Dendritic cell treated with granulocyte-macrophage colony-stimulating factor and Interleukin-4, amounts not matched to agents 40 ng/mL and 50 ng/mL, for 4 days (primary cell): ENCODE data around the gene PRKCH.

Experiments used
- H3K27ac Mint-ChIP-seq: one replicate; pipeline ENCODE4 v1.8.0; 2022; ENCODE audit warnings: mild to moderate bottlenecking, mixed read lengths
- H3K27me3 Mint-ChIP-seq: one replicate; pipeline ENCODE4 v1.8.0; 2022; ENCODE audit warnings: mild to moderate bottlenecking, mixed read lengths
- H3K36me3 Mint-ChIP-seq: one replicate; pipeline ENCODE4 v1.8.0; 2022; ENCODE audit warnings: low read depth, mixed read lengths
- H3K4me1 Mint-ChIP-seq: one replicate; pipeline ENCODE4 v1.8.0; 2022; ENCODE audit warnings: low read depth, mixed read lengths
- H3K4me3 Mint-ChIP-seq: one replicate; pipeline ENCODE4 v1.8.0; 2022; ENCODE audit warnings: mild to moderate bottlenecking, moderate library complexity, mixed read lengths
- H3K9me3 Mint-ChIP-seq: one replicate; pipeline ENCODE4 v1.8.0; 2022; ENCODE audit warnings: mixed read lengths
- intact Hi-C: fragments of 100-400 bp; cut with micrococcal nuclease; formaldehyde crosslinking; loops from one replicate; pipeline ENCODE4 v1.15.0; 2022

Gene PRKCH

DNA sequence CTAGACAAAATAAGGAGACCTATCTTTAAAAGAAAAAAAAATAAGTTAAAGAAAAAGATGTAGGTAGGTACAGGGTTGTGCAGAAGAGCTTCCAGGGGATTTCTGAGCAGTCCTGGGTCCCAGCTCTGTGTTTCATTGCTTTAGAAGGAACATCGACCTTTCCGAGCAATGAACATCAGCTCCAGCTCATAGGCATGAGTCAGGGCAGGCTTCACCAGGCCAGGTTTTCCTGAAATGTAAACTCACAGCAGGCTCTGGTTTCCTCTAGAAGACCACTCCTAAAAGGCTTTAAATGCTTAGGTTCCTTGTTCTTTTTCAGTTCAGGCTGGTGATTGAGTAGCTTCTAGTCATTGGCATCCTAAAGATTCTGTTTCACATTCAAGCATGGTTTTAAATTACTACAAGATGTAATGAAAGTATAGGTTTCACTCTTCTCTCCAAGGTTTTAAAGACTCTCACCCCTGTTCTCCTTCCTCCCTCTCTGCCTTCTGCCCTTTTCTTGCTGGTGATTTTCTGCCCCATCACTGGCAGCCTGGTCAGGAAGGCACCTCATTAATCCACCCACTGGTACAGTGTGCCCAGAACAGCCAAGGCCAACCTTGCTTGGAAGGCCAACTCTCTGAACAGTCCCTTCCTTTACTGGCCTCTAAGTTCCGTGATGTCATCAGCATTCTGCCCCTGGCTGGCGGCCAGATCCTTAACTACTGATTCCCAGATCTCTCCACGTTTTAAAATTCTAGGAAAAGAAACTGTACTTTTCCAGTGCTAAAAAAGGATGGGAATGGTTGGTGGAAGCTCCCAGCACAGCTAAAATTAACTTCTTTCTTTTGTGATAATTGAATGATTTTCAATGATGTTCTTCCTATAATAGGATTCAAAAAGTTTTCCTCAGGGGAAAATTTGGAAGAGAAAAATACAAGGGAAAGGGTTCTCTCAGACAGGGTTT lies 264.5 kb downstream of the PRKCH start:
- Mint-ChIP-seq H3K4me1 (peaks cover 42% of the 10 kb centered on the region), H3K27me3 (no peaks in the 10 kb centered on the region), H3K9me3 (no peaks in the 10 kb centered on the region), H3K4me3 (no peak overlapping the region), H3K36me3 (no peaks in the 10 kb centered on the region), H3K27ac (peak overlapping the region; percentile 37)
- intact Hi-C loops = no loop called here

DNA sequence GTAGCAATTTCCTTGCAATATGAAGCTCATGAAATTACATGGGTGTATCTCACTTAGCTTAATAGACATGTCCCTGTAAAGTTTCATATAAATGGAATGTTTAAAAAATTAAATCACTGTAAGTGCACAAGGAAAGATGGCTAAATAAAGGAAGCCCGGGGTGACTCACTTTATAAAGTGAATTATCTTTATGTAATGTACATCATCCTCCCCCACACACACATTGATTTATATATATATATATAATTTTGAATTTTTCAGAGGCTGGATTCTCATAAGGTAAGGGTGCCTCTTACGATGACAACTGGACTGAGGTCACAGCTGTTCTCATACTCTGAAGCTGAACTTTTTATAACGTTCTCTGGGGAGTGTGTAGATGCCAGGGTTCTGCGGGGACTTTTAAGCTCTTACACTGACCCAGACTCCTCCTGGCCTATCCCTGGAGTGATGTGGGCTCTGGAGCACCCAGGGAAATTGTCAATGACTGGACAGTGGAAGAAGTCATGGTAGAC lies 265.2 kb downstream of the PRKCH start:
- no peak overlapping the region for H3K4me3 Mint-ChIP-seq
- H3K36me3 Mint-ChIP-seq = no peaks in the 10 kb centered on the region
- H3K27ac Mint-ChIP-seq = no peak overlapping the region
- no peaks in the 10 kb centered on the region for H3K27me3 Mint-ChIP-seq
- no peaks in the 10 kb centered on the region for H3K9me3 Mint-ChIP-seq
- intact Hi-C loops = no loop called here
- peaks cover 41% of the 10 kb centered on the region for H3K4me1 Mint-ChIP-seq

DNA sequence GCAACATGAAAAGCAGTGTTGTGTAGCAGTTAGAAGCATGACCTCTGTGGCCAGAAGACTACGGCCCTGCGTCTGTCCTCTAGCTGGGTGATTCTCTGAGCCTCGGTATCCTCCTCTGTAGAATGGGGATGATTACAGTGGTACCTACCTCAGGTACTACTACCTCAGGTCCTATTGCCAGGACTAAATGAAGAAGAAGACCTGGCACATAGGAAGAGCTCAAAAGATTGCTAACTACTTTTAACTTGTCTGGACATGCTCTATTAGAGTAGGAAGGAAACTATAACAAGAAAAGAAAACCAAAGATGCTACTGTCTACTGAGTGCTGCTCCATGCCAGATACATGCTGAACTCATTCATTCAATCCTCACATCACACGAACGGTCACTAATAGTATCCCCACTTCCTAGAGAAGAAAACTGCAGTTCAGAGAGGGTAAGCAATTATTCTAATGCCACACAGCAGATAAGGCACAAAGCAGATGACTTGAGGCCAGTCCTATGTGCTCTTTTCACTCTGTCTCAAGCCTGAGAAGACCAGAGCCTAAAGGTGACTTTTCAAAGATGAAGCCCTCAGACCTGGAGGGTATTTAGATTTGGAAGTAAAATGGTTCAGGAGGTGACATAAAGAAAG lies 265.8 kb downstream of the PRKCH start:
- no peaks in the 10 kb centered on the region for H3K27me3 Mint-ChIP-seq
- H3K27ac Mint-ChIP-seq = peak overlapping the region; percentile 42
- H3K9me3 Mint-ChIP-seq = no peaks in the 10 kb centered on the region
- intact Hi-C loops = no loop called here
- H3K4me3 Mint-ChIP-seq = no peak overlapping the region
- no peaks in the 10 kb centered on the region for H3K36me3 Mint-ChIP-seq
- peaks cover 41% of the 10 kb centered on the region for H3K4me1 Mint-ChIP-seq

DNA sequence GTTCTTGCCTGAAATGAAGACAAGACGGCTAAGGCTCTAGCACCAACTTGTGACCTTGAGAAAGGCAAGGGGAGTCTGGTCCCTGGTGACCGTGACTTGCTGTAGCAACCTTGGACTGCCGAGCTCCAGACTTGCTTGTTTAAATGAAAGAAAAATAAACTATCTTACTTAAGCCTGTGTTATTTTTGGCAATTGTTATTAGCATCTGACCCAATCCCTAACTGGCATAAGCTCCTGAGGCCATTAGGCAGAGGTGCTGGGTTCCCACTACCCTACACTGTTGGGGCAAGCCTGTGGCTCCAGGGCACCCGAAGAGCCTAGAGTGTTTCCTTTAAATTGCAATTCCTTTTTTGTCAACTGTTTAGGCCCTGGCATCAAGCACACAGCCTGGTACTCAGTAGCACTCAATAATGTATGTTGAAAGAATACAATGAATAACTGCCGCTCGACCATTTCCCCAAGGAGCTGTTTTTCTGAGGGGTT lies 267.1 kb downstream of the PRKCH start:
- intact Hi-C loops = no loop called here
- no peaks in the 10 kb centered on the region for H3K27me3 Mint-ChIP-seq
- peaks cover 43% of the 10 kb centered on the region for H3K4me1 Mint-ChIP-seq
- peak overlapping the region; percentile 42 for H3K27ac Mint-ChIP-seq
- H3K4me3 Mint-ChIP-seq = no peak overlapping the region
- H3K9me3 Mint-ChIP-seq = no peaks in the 10 kb centered on the region
- H3K36me3 Mint-ChIP-seq = no peaks in the 10 kb centered on the region

DNA sequence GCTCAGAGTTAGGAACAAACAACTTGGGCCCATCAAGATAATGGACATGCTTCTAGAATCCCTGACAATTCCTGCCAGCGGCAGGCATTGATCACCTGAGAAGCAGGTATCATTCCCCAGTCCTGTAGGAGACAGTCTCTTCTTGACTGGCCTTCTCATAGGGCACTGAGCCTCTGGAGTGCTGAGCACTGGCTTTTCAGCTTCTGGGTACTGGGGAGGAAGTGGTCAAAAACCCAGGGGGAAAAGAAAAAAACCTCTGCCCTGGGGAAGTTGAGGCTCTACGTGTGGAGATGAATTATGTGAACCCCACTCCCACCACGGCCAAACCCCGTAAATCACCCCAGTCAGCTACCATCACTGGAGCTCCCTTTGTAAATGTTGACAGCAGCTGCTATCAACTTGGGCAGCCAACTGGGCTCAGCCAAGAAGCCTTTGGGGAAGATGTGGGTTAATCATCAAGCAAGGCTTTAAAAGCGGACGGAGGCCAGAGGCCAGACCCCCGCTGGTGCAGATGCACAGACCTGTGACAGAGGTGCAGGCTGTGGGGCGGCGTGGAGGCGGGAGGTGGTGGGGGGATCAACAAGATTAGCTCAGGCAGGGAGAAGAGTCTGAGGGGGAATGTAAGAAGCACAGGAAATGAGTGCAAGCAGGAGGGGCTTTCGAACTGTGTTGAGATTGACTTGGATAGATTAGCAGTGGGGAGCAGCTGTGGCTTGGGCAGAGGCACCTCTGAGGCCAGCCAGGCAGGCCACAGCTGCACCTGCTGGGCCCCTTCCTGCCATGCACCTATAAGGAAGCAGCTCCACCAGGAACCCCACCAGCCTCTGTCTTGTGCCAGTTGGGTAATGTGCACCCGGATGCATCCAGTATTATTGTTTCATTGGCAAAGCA lies 268.6 kb downstream of the PRKCH start:
- intact Hi-C loops = no loop called here
- Mint-ChIP-seq H3K27ac (peak overlapping the region; percentile 5), H3K4me1 (peaks cover 58% of the 10 kb centered on the region), H3K9me3 (no peaks in the 10 kb centered on the region), H3K36me3 (no peaks in the 10 kb centered on the region), H3K4me3 (no peak overlapping the region), H3K27me3 (no peaks in the 10 kb centered on the region)

DNA sequence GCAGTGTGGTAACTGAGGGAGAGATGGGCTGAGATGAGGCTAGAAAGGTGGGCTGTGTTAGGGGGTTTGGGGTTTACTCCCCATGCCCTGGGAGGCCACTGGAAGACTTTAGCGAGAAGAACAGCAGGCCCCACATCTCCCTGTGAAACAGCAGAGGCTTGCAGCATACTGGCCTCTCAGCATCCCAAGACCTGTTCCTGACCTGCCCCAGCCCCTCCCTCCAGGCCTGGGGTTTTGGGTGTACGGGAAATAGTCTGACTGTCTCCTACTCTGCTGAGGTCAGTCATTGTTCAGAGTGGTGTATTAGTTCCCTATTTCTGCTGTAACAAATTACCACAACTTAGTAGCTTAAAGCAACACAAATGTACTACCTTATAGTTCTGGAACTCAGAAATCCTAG lies 270.5 kb downstream of the PRKCH start:
- Mint-ChIP-seq H3K36me3 (no peaks in the 10 kb centered on the region), H3K27ac (peak overlapping the region; percentile 61), H3K27me3 (no peaks in the 10 kb centered on the region), H3K4me3 (no peak overlapping the region), H3K9me3 (no peaks in the 10 kb centered on the region), H3K4me1 (peaks cover 66% of the 10 kb centered on the region)
- intact Hi-C loops = no loop called here

DNA sequence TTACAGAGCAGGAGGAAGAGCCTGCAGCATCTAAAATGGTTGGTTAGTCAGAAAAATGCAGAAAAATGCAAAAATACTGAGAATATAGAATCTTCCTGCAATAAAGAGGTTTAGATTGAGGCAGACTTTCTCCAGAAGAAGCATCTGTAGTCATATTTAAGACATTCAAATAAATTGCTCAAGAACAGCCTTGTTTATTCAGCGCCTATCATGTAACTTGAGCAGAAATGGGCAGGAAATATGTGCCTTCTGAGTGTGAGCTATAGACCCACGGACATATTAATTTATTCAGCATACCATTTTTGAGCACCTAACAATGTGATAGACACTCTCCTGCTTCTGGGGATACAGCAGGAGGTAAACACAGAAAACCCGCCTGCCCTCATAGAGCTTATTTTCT lies 272.0 kb downstream of the PRKCH start:
- intact Hi-C loops = no loop called here
- peaks cover 65% of the 10 kb centered on the region for H3K4me1 Mint-ChIP-seq
- H3K9me3 Mint-ChIP-seq = no peaks in the 10 kb centered on the region
- no peaks in the 10 kb centered on the region for H3K27me3 Mint-ChIP-seq
- peak overlapping the region; percentile 89 for H3K27ac Mint-ChIP-seq
- H3K36me3 Mint-ChIP-seq = no peaks in the 10 kb centered on the region
- no peak overlapping the region for H3K4me3 Mint-ChIP-seq

DNA sequence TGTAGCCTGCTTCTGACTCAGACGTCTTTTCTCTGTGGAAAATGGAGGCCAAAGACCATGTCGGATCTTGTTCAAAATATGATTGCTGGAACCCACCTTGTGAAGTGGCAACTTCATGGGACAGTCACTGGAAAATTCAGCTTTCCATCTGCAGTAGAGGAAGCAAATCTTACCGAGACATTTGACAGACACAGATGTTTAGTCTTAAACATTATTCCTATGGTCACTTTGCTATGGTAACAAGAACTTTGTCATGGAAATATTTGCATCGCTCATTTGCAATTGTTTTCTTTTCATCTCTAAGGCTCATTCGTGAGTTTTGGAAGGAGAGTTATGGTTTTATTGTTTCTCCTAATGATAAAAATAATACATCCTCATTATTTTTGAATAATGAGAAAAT lies 275.6 kb downstream of the PRKCH start:
- no peaks in the 10 kb centered on the region for H3K27me3 Mint-ChIP-seq

DNA sequence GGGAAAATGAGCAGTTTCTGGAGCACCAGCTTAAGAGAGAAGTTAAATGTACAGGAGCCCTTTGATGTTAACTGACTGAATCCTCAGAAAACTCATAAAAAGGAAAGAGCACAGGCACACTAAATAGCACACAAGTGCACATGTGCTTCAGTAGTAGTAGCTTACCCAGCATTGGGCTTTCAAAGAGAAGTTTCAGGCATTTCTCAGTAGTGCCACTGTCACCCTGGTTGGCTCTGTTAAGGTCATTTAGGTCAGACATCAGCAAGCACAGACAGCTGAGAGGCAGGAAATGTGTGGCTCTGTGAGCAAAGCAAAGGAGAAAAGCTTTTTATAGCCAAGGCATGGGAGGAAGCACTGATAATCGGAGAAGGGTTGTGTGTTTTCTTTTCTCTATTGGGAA lies 277.6 kb downstream of the PRKCH start:
- H3K4me3 Mint-ChIP-seq = no peak overlapping the region
- intact Hi-C loops = no loop called here

More for the DNA sequence above, 275.6 kb downstream of the PRKCH start:
- no peaks in the 10 kb centered on the region for H3K36me3 Mint-ChIP-seq
- intact Hi-C loops = no loop called here
- H3K4me1 Mint-ChIP-seq = peaks cover 55% of the 10 kb centered on the region
- H3K9me3 Mint-ChIP-seq = no peaks in the 10 kb centered on the region
- no peak overlapping the region for H3K27ac Mint-ChIP-seq
- no peak overlapping the region for H3K4me3 Mint-ChIP-seq

DNA sequence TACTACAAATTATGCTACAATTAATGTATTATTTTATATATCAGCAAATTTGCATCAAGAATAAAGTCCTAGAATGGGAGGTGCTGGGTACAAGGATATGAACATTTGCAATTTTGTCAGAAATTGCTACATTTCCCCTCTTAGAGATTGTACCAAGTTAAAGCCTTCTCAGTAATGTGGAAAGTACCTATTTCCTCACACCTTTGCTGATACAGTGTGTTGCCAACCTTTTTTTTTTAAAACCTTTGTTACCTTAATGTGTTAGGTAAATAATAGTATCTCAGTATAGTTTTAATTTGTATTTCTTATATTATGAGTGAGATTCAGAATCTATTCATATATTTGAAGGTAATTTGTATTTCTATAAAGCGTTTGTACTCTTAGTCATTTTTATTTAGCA lies 278.6 kb downstream of the PRKCH start:
- peaks cover 61% of the 10 kb centered on the region for H3K4me1 Mint-ChIP-seq
- intact Hi-C loops = loop anchor here (5.0 kb wide), 1 partner anchor 38 kb away; no protein-coding TSS in a partner anchor
- H3K27ac Mint-ChIP-seq = no peak overlapping the region
- peaks cover 7% of the 10 kb centered on the region for H3K9me3 Mint-ChIP-seq
- H3K36me3 Mint-ChIP-seq = no peaks in the 10 kb centered on the region
- no peaks in the 10 kb centered on the region for H3K27me3 Mint-ChIP-seq
- no peak overlapping the region for H3K4me3 Mint-ChIP-seq

More for the DNA sequence above, 277.6 kb downstream of the PRKCH start:
- peak overlapping the region; percentile 50 for H3K27ac Mint-ChIP-seq
- no peaks in the 10 kb centered on the region for H3K9me3 Mint-ChIP-seq
- no peaks in the 10 kb centered on the region for H3K36me3 Mint-ChIP-seq
- no peaks in the 10 kb centered on the region for H3K27me3 Mint-ChIP-seq
- peaks cover 63% of the 10 kb centered on the region for H3K4me1 Mint-ChIP-seq
